Right lobe of liver (tissue), 4 donors: ENCODE results near the gene FOXP1.

Experiments
- POLR2A ChIP-seq: fragments of 450-650 bp; IDR thresholded peaks from one replicate; pipeline ENCODE4 v1.6.1; 2017; ENCODE audit warnings: antibody characterized with exemption, mild to moderate bottlenecking
- TF ChIP-seq, protein P1 (sequence below), 4 donors: fragments of 200-600 bp in 3 of 4; fragments of 450-650 bp in 1 of 4; IDR thresholded peaks; one replicate each; pipeline versions ENCODE4 v1.5.1 to v1.8.0; 2016 to 2022; ENCODE audit warnings: antibody characterized with exemption in 4 of 4, mild to moderate bottlenecking in 2 of 4
- donor health status: DM: no; HTN: no; CAD: no.
- donor health status: DM: no; HTN: no; CAD: no.
- donor health status: DM: no; HTN: yes; CAD: no.

GRCh38 chr3:70994644-70995043, 588.9 kb downstream of the FOXP1 start:
- TF ChIP-seq, protein P1, sequence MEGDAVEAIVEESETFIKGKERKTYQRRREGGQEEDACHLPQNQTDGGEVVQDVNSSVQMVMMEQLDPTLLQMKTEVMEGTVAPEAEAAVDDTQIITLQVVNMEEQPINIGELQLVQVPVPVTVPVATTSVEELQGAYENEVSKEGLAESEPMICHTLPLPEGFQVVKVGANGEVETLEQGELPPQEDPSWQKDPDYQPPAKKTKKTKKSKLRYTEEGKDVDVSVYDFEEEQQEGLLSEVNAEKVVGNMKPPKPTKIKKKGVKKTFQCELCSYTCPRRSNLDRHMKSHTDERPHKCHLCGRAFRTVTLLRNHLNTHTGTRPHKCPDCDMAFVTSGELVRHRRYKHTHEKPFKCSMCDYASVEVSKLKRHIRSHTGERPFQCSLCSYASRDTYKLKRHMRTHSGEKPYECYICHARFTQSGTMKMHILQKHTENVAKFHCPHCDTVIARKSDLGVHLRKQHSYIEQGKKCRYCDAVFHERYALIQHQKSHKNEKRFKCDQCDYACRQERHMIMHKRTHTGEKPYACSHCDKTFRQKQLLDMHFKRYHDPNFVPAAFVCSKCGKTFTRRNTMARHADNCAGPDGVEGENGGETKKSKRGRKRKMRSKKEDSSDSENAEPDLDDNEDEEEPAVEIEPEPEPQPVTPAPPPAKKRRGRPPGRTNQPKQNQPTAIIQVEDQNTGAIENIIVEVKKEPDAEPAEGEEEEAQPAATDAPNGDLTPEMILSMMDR (IDR thresholded peaks at IDR 0.05): no peak
- TF ChIP-seq POLR2A: no peak
